RCC 7860 (cell line): ENCODE measurements around the gene SNORC.

Experiments
- DNase-seq: peaks from one replicate; pipeline ENCODE4 v3.0.0-alpha.2; 2015; ENCODE audit warnings: low spot score
- FAIRE-seq: peaks from 2 replicates; lab custom pipeline; 2012; peaks lifted over from hg19 to GRCh38; lab: Jason Lieb, UNC

SNORC gene

DNA sequence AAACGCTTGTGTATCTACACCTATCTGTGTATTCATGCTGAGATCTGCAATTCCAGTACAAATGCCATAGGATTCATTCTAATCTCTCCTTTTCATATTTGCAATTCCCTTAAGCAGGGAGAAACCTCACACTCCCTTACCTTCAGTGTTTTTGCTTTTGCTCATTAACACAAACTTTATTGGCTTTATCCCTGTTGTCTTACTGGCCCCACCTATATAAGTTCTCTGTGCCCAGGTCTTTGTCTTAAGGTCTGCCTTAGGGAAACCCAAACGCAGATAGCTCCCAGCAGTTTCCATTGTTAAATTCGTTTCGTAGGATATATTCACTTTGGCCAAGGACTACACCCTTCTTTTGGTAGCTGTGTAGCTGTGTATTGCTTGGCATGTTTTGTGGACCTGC, 4.0 kb upstream of the SNORC start:
- FAIRE-seq (no peak), DNase-seq (no peak)

DNA sequence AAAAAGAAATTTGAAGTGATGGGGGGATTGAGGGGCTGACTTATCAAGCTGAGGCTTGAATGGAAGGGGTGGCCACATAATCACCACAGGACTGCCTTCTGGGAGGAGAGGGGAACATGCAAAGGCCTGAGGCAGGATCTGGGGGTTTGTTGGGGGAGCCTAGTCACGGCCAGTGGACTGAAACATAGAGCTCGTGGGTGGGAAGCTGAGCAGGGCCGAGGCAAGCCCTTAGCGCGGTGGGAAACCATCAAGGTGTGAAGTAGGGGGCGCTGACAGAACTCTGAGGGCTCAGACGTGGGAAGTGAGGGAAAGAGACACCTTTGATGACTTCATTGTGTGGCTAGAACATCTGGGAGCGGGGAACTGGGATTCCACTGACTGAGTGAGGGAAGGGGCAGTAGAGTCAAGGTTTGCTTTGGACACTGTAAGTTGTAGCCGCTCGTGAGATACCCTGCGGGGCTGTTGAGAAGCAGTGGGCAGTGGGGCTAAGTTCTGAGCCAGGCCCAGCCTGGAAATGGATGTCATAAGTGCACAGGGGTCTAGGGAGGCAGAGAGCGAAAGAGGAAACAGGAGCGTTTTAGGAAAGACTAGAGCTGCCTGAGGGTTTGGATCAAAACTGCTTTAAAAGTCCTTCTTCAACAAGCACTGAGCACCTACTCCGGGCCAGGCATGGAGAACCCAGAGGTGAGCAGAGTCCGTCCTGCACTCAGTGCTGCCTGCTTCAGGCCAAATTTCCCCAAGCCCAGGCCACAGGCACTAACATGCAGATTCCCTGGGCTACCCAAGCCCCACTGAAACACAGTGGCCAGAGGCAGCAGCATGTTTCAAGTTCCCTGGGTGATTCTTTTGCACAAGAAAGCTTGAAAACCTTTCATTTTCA, 686 bp upstream of the SNORC start:
- FAIRE-seq = no peak
- DNase-seq = no peak

DNA sequence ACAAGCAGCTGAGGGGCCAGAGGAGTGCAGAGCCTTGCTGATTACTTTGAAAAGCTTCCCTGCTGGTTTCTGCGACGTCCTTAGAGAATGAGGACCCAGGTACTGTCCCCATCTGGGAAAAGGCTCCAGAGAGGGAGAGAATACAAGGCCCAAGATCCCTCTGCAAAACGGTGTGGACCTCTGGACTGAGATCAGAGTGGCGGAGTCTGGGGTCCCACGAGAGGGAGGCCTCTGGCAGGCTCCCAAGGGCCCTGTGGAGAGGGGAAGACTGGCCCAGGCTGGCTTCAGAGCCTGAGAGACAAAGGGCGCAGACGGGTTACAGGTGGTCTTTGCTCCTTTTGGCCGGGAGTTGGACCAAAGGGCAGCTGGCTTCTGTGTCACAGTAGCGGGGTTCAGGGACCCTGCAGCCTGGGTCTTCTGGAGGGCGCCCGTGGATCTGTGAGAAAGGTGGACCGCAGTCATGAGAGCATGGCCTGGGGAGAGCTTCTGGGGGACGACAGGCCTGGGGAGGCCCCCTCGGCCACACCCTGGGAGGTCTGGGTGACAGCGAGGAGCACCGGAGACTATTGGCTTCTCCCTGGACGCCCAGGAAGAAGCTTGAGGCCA, 805 bp downstream of the SNORC start:
- FAIRE-seq (no peak), DNase-seq (no peak)

DNA sequence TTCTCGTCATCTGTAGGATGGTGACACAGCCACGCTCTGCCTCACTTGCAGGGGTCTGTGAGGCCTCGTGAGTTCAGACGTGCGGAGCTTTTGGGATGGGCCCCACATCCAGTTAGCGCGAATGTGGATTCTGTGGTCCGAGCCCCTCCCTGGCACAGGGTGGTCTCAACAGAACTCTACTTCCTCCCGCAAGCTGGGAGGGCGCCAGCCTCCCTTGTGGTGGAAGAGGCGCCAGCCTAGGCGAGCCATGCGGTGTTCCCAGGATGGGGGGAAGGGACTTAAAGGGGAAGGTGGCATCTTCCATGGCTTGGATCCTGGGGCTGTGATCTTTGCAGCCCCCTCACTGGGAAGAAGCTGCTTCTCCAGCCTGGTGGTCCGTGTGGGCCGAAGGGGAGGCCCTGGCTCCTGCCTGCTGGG, 1.4 kb downstream of the SNORC start:
- FAIRE-seq = no peak
- DNase-seq = no peak

DNA sequence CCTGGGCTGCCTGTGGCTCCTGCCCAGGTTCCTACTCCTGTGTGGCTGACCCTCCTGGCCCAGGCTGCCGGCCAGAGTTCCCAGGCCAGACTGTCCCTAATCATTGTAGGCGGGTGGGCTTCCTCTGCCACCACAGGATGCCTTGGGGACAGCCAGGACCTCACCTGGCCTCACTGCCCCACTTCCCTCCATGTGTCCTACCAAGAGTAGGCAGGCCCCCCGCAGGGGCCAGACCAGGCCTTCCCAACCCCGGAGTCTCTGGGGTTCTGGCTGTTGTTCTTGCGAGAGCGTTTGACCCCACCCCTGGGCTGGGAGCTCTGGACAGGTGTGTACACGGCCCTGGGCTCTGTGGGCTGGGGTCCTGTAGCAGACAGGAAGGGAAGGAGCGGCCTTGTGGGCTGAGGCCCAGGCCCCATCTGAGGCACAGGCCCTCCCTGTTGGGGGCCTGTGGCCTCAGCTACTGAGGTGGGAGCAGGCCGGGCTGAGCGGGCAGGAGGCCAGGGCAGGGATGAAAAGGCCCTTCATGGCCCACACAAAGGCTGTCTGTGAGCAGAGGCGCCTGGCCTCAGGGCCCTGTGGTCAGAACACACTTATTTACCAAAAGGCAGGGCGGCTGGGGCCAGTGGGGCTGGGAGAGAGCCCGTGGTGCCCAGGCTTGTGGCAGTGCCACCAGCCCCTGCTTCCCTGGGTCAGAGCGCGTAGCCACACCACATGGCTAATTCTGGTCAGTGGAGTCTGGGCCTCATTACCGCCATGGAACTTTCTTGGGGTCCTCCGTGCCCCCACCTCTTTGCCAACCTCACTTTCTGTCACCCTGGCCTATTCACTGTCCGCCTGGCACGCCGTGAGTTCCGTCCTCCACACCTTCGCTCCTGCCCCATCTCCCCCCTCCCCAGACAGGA, 2.0 kb downstream of the SNORC start:
- FAIRE-seq = no peak

DNA sequence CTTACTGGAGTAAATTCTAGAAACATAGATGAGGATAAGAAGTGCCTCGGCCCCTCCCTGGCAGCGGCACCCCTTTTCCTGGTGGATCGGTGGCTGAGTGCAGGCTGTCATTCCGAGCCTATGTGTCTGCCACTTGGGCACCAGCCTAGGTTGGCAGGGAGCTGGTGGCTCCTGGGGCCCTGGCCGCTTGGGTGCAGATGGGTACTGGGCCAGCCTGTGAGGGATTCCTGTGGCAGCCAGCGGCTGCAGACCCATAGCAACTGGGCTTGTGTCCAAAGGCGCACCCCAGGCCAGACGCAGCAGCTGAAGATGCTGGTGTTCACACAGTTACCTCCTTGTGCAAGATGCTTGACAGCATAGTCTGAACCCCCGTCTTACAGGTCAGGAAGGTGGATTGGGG, 2.8 kb downstream of the SNORC start:
- FAIRE-seq = no peak
- DNase-seq = no peak

More for the DNA sequence above, 2.0 kb downstream of the SNORC start:
- DNase-seq = no peak

DNA sequence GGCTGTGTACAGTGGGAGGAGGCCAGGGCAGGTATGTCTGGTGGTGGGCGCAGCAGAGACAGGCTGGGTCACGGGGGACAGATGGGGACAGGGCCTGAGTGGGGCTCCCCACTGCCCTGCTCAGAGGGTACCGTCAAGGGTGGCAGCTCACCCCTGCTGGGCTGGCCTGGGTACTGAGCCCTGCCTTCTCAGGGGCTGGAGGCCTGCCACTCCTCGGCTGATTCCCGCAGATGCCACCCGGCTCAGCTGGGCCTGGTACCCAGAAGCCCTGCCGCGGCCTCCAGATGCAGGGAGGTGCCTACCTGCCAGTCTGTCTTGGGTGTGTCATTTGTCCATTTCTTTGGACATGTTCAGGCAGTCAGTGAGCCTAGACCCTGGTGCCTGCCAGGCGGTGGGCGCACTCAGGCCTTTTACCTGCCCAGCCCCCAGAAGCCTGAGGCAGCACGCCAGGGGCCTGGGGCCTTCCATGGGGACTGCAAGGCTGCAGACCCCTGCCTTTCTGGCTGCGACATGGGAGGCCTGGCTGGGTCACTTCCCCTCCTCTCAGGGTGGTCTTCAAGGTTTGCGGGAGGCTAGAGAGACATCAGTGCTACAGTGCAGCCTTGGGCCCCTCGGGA, 3.3 kb downstream of the SNORC start:
- no peak for FAIRE-seq
- no peak for DNase-seq

DNA sequence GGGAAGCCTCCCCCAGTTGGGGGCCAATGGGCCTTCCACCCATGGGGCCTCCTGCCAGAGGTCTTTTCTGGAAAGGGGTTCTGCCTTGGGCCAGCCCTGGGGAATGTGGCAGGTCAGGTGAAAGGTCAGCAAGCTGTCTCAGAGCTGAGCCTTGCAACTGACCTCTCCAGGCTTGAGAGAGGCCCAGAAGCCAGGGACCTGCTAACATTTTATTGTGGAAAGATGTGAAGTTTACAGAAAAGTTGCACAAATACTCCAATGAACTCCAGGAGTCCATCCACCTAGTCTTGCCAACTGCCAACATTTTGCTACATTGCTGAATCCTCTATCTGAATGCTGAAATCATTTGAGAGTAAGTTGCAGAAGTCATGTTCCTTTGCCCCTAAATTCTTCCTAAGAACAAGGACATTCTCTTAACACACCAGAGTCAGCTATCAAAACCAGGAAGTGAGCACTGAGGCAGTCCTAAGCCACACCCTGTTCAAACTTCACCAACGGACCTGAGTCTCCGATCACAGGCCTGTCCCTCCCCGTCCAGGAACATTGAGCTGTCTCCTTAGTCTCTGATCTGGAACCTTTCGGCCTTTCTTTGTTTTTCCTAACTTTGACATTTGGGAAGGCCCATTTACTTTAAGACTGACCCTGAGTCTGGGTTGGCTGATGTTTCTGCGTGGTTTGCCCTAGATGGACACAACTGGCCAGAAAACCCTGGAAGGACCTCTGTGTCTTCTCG, 4.0 kb downstream of the SNORC start:
- FAIRE-seq (no peak), DNase-seq (no peak)

DNA sequence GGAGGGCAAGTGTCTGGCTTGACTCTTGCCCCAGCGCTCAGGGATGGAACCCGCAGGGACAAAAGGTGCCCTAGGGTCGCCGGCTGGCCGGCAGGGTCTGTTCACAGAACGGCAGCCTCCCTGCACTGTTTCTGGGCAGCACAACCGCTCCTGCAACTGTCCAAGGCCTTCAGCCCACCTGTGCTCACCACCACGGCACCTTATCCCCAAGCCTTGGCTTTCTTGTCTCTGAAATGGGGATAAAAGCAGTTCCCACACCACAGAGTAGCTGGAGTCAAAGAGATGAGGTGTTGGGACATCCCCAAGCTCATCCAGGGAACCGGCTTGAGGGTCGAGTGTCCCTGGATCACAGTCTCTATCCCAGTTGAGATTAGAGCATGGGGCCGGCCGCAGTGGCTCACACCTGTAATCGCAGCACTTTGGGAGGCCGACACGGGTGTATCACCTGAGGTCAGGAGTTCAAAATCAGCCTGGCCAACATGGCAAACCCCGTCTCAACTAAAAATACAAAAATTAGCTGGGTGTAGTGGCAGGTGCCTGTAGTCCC, 4.7 kb downstream of the SNORC start:
- DNase-seq (no peak), FAIRE-seq (no peak)

DNA sequence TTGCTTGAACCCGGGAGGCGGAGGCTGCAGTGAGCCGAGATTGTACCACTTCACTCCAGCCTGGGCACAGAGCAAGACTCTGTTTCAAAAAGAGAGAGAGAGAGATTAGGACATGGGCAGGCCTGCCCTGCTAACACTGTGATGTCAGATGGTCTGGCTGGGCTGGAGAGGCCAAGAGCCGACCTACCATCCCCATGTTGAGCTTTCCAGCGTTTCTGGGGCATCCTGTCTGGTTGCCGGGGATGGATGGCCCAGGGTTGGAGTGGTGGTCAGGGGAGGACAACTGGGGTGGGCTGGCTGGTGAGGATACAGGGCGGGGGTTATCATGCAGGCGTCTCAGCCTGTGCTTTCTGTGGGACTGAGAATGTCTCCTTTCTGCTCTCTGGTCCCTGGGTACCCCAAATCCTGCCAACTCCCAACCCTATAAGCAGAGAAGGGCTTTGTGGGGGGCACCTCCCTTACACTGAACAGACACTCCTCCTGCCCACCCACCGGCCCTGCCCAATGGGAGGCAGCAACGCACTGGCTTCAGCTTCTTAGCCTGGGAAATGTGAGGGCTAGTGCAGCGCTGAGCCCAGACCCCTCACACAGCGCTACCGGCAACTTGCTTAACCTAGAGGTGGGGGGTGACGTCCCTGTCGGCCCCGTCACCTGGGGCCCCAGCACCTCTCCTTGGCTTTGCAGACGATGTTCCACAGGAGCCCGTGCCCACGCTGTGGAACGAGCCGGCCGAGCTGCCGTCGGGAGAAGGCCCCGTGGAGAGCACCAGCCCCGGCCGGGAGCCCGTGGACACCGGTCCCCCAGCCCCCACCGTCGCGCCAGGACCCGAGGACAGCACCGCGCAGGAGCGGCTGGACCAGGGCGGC, 5.4 kb downstream of the SNORC start:
- FAIRE-seq = no peak
- DNase-seq = no peak

DNA sequence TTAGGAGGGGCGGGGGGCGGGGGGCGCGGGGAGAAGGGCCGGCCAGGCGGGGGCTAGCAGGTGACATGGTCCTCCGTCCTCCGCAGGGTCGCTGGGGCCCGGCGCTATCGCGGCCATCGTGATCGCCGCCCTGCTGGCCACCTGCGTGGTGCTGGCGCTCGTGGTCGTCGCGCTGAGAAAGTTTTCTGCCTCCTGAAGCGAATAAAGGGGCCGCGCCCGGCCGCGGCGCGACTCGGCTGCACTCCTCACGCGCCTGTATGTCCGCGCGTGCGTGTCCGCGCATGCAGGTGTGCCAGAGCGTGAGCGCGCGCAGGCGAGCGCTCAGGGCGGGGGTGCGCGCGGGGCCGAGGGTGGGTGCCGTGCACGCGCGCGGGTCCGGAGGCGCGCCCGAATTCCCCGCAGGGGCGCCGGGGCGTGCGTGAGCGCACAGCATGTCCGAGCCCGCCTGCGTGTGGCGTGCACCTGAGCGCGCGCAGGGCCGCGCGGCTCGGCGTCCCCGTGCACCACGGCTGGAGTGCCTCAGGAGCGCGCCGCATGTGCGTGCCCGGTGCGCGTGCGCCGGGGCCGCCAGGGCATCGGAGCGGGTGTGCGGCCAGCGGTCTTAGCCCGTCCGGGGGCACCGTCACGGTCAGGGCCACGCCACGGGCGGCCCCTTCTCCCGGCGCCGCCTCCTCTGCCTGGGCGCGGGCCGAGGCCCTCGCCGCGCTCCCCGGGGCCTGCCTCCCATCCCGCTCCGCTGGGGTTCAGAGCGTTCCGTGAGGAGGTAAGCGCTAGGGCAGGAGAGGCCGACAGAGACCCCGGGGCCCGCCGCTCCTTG, 6.3 kb downstream of the SNORC start:
- DNase-seq (no peak), FAIRE-seq (no peak)

DNA sequence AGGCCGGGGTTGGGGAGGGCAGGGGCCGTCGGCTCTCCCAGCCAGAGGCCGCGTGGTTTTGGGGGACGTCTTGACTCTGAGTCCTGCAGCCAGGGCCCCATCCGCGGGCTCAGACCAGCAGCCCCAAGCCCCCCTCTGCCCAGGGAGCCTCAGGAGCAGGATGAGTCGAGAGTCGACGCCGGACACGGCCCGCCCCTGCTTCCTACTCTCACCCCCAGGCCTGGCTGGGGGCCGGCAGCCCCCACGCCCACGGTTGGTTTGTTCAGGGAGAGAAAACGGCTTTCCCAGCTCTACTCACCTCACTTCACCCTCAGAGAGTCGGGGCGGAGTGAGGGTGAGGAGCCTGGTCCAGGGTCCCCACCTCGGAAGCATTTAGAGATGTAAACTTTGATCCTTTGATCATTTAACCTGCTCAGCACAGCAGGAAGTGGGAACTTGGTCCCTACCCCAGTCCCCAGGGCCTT, 6.9 kb downstream of the SNORC start:
- FAIRE-seq (no peak), DNase-seq (no peak)

DNA sequence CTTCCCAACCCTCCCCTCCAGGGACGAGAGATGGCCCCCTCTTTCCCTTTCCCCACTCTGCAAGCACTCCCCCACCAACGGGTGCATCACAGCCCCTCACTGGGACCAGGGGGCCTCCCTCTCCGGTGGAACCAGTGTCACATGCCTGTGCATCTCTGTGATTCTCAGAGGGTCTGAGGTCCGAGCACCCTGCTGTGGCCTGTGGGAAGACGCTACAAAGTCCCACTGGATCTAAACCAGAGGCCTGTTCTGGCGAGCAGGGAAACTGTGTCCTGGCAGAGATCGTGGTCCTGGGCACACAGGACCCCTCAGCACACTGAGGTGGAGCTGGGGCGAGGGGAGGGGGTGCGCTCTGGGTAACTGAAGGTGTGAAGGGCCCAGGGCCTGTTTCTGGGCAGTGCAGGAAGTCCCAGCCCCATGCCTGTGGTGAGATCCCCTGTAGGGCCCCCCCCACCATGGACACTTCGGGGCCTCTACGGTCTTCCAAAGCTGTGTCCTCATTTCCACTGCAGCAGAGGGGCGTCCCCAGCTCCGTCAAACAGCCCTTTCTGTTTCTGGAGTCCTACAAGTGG, 8.0 kb downstream of the SNORC start:
- FAIRE-seq = no peak
- no peak for DNase-seq

DNA sequence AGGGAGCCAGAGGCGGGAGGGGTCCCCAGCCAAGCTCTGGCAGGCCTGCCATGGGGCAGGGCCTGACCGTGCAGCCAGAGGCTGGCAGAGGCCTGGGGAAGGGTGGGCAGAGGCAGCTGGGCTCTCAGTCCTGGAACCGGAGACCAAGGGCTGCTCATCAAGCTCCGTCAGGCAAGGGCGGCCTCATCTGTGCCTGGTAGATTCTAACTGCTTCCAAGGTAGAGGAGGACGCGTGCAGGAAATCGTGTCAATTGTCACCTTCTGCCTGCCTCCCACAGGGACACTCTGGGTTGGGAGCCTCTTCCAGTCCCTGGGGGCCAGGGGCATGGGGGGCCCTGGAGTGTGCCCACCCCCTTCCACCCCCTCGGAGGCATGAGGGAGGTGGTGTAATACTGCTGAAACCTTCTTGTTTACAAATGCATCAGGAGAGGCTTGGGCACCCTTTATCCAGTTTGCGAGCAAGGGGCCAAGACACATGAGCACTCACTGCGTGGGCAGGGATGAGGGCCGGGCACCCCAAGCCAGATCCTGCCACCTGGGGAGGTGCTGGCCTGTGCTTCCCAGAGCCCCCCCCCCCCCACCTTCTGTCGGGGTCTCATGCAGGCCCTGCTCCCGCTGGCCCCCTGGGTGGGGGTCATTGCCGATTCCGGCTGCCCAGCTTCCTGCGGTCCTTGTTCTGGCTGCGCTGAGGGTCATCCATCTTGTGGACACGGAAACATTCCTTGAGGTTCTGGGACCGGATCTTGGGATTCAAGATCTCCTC, 9.0 kb downstream of the SNORC start:
- DNase-seq = no peak

DNA sequence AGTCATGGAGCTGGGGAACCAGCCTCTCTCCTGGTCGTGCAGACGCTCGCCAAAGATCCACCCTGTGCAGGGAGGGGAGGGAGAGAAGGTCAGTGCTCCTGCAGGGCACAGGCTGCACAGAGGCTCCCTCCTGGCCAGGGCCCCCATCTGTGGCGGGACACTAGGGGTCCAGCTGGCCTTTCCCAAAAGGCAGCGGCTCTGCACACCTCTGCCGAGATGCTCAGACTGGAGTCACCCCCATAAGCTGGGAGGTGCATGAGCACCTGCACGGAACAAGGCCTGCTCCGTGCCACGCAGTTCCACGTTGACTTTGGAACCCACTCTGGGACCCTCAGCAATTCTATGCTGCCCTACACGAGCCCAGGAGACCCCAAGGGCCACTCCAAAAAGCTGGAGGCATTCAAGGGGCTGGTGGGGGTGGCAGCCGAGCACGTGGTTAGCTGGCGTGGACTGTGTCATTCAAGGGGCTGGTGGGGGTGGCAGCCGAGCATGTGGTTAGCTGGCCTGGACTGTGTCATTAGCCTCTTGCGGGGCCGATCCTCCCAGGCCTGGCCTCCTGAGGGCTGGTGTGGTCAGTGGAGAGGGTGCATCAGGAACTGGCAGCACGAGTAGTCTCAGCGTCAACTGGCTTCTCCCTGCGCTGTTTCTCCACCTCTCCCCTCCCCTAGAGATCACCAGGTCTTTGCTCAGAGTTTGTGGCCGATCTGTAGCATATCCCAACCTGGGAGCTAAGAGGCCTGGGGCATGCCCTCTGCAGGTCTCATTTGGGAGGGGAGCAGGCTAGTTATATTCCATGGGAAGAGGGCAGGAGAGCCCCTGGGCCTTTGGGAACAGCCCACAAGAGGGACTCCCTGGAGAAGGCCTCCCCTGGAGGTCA, 9.8 kb downstream of the SNORC start:
- DNase-seq (no peak), FAIRE-seq (no peak)

More for the DNA sequence above, 9.0 kb downstream of the SNORC start:
- no peak for FAIRE-seq

DNA sequence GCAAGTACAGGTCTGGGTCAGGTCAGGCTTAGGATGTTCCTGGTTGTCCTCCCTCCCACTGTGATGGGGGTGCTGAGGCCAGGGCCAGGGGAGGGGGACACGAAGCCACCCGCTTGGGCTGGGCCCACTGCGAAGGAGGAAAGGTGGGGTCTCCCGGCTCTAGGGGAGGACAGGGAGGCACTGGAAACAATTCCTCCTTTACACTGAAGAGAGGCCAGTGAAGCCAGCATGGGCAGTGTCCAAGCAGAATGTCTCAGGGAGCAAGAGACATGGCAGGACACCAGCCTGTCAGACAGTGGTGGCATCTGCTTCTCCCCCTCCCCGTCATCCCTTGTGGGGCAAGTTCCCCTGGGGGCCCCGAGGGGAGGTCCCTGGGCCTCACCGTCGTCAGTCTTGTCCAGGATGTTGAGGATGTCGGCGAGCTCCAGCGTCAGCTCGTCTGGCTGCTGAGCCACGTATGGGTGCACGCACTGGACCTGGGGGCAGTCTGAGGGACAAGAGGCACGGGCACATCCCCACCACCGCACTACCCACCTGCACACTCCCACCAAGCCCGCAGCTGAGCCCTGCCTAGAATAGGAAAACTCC, 10.8 kb downstream of the SNORC start:
- no peak for FAIRE-seq
- no peak for DNase-seq
